GM18526 (cell line): Measurements from ENCODE around the gene RSAD1.
A peak's percentile ranks its signal among the peaks of the same experiment; 100 is the strongest.

Source experiments
- POLR2A ChIP-seq: IDR thresholded peaks from 3 replicates; pipeline ENCODE4 v1.6.1; 2011; ENCODE audit not compliant: insufficient read length; ENCODE audit errors: extremely low read depth

RSAD1 gene

DNA sequence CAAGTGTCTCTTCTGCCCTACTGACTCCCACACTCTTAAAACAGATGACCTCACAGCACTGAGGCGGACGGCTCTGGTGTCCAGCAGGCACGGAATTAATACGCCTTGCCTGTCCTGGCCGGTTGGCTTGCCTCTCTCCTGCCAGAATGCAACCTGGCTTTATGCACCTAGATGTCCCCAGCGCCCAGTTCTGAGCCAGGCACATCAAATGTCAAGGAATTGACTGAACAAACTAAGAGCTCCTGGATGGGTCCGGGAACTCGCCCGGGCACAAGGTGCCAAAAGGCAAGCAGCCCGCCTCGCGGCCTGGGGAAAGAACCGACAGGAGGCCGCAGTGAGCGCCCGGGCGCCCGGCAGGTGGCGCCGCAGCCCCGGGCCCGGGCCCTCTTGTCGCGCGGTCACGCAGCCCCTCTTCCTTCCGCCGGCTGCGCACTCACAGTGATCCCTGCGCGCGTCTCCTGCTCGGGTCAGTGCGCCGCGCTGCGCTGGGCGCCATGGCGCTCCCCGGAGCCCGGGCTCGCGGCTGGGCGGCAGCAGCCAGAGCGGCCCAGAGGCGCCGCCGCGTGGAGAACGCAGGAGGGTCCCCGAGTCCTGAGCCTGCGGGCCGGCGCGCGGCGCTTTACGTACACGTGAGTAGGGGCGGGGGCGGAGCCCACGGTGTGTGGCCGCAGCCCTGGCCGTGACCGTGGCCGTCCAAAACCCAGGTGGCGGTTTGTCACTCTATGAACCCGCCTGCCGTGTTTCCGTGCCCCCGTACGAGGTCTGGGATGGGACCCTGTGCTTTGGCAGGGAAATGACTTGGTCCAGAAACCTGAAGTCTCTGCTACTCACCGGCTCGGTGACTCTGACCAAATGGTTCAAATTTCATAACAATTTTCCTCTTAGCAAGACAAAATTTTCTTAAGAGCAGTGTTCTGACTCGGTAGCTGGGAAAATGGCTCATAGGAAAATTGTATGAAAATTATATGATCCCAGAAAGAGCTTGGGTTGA, at the start of gene RSAD1:
RSAD1 (plus strand) TSS at position 470 of the 991 bp plus-strand sequence; CDS start at position 495, 25 bp downstream.
- peak; percentile 87 for TF ChIP-seq POLR2A

GRCh38 chr17:50429793-50430192, 48.9 kb upstream of the RSAD1 start:
- no peak for TF ChIP-seq POLR2A

DNA sequence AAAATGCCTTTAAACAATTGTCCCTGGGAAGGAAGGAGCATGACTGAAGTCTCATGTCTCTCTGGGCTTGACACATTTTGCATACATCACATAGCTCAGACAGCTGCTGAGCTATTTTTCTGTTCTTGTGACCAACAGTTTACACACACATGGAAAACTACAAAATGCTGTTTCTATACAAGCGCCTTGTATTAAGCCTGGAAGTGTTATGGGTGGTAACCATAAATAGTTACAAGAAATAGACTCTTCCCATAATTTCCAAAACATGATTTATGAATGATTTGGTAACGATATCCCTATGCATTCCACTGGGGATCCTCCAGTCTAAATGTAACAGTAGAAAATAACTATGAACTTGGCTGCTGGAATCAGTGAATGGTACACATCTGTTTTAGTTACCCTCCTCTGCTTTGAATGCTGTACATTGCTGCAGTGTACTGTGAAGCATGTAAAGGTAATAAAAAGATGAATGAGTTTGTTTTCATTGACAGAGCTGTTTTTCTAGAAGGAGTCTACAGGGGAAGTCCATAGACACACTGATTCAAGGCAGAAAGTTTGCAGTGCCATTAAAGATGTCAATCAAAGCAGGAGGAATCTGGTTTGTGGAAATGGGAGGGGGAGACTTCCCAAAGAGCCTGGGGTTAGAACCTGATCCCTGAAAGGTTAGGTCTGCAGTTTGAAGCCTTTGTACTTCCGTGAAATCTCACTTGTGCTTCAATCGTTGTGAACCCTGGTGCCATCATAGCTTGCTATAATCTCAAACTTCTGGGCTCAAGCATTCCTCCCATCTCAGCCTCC, 47.6 kb upstream of the RSAD1 start:
- TF ChIP-seq POLR2A, result no peak

DNA sequence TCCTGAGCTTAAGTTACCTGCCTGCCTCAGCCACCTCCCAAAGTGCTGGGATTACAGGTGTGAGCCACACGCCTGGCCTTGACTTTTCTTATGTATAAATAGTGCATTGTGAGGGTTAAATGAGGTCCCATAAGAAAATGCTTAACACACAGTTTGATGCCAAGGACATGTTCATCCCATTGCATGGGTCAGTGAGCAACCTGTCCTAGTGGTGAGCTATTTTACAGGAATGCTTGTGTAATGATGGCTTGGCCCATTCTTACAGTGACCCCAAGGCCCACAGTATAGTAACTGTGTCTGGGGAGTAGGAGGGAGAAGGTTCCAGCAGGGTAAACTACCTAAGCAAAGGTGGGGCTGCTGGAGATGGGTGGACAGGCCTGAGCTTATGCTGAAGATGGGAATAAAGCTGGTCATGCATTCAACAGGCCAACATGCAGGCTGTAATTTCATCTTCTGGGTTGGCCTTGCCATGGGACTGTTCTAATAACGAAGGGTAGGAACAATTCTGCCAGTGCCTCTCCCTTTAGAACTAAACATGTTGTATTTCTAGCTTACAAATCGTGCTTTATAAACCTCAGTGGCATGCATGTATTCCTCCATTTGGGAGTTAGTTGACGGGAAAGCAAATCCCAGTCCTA, 46.4 kb upstream of the RSAD1 start:
- TF ChIP-seq POLR2A, result no peak

DNA sequence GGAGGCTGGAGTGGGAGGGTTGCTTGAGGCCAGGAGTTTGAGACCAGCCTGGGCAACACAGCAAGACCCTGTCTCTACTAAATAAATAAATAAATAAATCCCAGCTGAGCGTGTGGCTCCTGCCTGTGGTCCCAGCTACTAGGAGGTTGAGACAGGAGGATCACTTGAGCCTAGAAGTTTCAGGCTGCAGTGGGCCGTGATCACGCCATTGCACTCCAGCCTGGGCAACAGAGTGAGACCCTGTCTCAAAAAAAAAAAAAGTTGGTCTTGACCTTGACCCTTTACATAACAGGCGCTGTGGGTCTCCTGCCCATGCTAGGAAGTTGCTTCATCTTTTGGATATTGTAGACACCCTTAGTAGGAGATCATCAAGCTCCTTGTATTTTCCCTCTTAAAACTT, 41.3 kb upstream of the RSAD1 start:
- TF ChIP-seq POLR2A, result no peak

DNA sequence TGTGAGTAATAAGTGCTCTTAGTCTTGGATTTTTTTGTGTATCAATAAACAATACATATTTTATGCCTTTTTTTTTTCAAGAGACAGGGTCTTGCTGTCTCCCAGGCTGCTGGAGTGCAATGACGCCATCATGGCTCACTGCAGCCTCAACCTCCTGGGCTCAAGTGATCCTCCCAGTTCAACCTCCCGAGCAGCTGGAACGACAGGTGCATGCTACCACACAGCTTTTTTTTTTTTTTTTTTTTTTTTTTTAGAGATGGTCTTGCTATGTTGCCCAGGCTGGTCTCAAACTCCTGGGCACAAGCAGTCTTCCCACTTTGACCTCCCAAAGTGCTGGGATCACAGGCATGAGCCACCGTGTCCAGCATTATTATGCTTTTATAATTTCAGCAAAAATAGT, 39.7 kb upstream of the RSAD1 start:
- TF ChIP-seq POLR2A, result no peak

DNA sequence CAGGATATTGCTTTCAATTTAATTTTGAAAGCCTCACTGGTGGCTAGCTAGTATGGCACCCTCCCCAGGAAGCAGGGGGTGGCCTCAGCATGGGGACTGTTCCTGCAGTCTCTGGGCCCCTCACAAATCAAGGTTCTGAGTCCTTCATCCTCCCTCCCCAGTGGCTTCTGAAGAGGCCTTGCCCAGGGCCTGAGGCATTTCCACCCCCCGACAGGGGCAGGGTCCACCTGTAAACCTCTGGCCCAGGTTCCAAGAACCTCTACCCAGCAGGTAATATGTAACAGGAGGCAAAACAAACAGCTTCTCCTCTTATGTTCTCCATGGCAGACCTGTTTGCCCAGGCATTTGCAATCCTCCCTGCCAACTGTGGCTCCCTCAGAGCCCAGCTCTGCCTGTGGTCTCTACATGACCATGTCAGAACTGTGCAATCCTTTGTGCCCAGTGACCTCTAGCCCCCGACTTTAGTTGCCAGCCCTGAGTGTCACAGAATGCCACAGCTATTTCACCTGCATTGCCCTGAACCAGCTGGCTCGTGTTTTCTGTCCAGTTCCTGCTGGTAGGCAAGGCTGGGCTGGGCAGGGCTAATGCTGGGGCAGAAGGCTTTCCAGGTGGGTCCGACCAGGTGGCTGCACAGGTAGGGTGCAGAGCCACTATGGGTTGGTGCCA, 38.4 kb upstream of the RSAD1 start:
- TF ChIP-seq POLR2A, result no peak

DNA sequence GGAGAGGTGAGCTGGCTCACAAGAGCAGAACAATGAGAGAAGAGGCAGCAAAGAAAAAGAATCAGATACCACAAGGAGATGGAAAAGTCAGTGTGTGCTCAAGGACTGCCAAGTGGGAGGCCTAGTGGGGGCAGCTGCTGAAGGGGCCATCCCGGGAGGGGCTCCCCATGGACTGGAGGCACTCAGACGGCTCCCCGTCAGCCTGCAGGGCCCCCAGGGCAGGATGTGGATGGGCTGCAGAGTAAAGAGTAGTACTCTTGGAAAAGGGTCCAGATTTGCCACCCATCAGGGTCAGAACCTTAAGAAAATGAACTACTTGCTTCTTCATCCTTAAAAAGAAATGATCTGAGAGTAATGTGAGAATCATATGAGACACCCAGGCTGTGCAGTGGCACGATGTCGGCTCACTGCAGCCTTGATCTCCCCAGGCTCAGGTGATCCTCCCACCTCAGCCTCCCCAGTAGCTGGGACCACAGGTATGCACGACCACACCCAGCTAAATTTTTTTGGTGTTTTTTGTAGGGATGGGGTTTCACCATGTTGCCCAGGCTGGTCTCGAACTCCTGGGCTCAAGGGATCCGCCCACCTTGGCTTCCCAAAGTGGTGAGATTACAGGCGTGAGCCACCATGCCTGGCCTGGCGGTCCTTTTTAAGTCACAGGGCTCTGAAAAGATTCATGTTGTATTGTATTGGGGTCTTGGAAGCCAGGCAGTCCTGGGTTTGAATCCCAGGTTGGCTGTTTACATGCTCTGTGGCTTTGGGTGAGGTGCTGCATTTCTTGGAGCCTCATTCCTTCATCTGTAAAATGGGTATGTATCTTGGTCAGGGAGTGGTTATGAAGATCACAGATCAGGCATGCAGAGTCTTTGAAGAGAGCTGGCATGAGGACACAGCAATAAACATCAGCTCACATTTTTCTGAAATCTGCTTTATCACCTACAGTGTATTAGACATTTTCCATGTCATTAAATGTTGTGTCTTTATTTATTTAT, 37.5 kb upstream of the RSAD1 start:
- no peak for TF ChIP-seq POLR2A

DNA sequence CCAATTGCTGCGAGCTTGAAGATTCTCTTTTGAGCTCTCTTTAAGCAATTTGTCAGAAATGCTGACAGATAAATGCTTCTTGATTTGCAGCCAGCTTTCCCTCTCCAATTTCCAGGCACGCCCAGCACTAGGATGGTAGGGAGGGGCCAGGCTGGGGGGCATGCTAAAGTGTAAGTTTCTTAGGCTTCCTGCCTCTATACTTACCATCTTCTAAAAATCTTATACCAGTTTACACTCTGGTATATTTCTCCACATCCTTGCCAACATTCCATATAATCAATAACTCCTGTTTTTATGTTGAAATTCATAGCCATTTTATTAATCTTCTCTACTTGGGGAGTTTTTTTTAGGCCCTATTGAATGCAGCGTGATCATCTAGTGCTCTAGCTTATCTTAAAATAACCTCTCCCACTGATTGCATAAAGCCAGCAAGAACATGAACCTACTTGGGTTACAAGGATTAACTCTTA, 35.1 kb upstream of the RSAD1 start:
- TF ChIP-seq POLR2A, result no peak

GRCh38 chr17:50444841-50445715, 33.6 kb upstream of the RSAD1 start:
- no peak for TF ChIP-seq POLR2A

- no peak for TF ChIP-seq POLR2A
Observed at GRCh38 chr17:50445730-50446325, 32.8 kb upstream of the RSAD1 start.

DNA sequence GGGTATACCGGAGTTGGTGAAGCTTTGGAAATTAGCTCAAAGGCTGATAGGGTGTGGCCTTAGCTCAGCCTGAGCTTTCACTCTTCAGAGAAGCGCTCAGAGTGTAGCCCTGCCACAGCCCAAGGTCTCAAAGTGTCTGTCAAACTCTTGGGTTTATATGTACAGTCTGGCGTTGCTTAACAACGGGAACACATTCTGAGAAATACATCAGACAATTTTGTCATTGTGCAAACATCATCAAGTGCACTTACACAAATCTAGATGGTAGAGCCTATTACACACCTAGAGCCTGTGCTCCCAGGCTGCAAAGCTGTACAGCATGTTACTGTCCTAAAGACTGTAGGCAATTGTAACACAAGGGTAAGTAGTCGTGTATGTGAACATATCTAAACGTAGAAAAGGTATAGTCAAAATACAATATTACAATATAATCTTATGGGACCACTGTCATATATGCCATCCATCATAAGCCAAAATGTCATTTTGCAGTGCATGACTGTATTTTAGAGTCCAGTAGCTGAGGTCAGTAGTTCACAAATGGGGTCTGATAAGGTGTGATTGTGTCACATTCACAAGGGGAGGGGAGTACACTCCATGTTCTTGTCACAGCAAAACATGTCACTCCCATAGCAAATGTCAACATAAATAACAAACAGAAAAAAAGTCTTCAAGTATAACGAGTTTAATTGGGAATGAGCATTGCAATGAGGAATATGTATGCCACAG, 30.6 kb upstream of the RSAD1 start:
- no peak for TF ChIP-seq POLR2A
